ENCODE data around the gene CARS1.

CARS1 gene

GRCh38 chr11:2991452-2992233 is 65.6 kb downstream of the CARS1 start:
- peak; percentile 67 for DNase-seq (ENCODE audit: low spot score)

- no peak for DNase-seq (ENCODE audit: low spot score)
Observed at GRCh38 chr11:2990617-2991451, 66.4 kb downstream of the CARS1 start.

GRCh38 chr11:2989551-2989950 is 67.7 kb downstream of the CARS1 start:
- DNase-seq (ENCODE audit: low spot score) = no peak

GRCh38 chr11:2989006-2989405 is 68.2 kb downstream of the CARS1 start:
- no peak for DNase-seq (ENCODE audit: low spot score)

GRCh38 chr11:2987881-2988861 is 69.1 kb downstream of the CARS1 start:
- DNase-seq (ENCODE audit: low spot score) = no peak

GRCh38 chr11:2983908-2984307 is 73.3 kb downstream of the CARS1 start:
- no peak for DNase-seq (ENCODE audit: low spot score)

GRCh38 chr11:2982214-2982613 is 75.0 kb downstream of the CARS1 start:
- DNase-seq (ENCODE audit: low spot score) = no peak

GRCh38 chr11:2981130-2981529 is 76.1 kb downstream of the CARS1 start:
- no peak for DNase-seq (ENCODE audit: low spot score)

- no peak for DNase-seq (ENCODE audit: low spot score)
Observed at GRCh38 chr11:2980168-2980840, 76.9 kb downstream of the CARS1 start.

GRCh38 chr11:2977113-2977512 is 80.1 kb downstream of the CARS1 start:
- no peak for DNase-seq (ENCODE audit: low spot score)

GRCh38 chr11:2976294-2977063 is 80.7 kb downstream of the CARS1 start:
- DNase-seq (ENCODE audit: low spot score) = no peak

- peak; percentile 38 for DNase-seq (ENCODE audit: low spot score)
Observed at GRCh38 chr11:2975594-2975993, 81.6 kb downstream of the CARS1 start.

- DNase-seq (ENCODE audit: low spot score) = no peak
Observed at GRCh38 chr11:2974272-2974671, 83.0 kb downstream of the CARS1 start.

- no peak for DNase-seq (ENCODE audit: low spot score)
Observed at GRCh38 chr11:2968341-2968900, 88.8 kb downstream of the CARS1 start.

GRCh38 chr11:2964782-2965181 is 92.4 kb downstream of the CARS1 start:
- no peak for DNase-seq (ENCODE audit: low spot score)

GRCh38 chr11:2963761-2964160 is 93.5 kb downstream of the CARS1 start:
- no peak for DNase-seq (ENCODE audit: low spot score)

- DNase-seq (ENCODE audit: low spot score) = no peak
Observed at GRCh38 chr11:2963112-2963754, 94.0 kb downstream of the CARS1 start.

- no peak for DNase-seq (ENCODE audit: low spot score)
Observed at GRCh38 chr11:2961080-2961479, 96.1 kb downstream of the CARS1 start.

GRCh38 chr11:2960139-2960538 is 97.1 kb downstream of the CARS1 start:
- DNase-seq (ENCODE audit: low spot score) = no peak

GRCh38 chr11:2958251-2958650 is 99.0 kb downstream of the CARS1 start:
- DNase-seq (ENCODE audit: low spot score) = no peak
